Lower leg skin (tissue), 4 donors: Measurements from ENCODE around the gene FCRL4. TPM values are rescaled to one million over a fixed set of nuclear protein-coding genes. Genes with fewer than 3 reads are reported as not detected.

Experiments used
- DNase-seq, 2 donors: peaks; one replicate each; pipeline ENCODE4 v3.0.0-alpha.2; 2019; ENCODE audit warnings: low spot score in 2 of 2
- H3K4me3 ChIP-seq: fragments of 200-600 bp; sonication (generic); 2 replicates; pipeline ENCODE4 v1.5.1; 2017; ENCODE audit warnings: mild to moderate bottlenecking, low read depth; ENCODE audit not compliant: poor library complexity, severe bottlenecking
- CTCF ChIP-seq, 3 donors: fragments of 450-650 bp; IDR thresholded peaks; one replicate each; pipeline ENCODE4 v1.5.1; 2016; ENCODE audit warnings: antibody characterized with exemption in 3 of 3, mild to moderate bottlenecking in 3 of 3, moderate library complexity in 2 of 3
- POLR2A ChIP-seq, 2 donors: fragments of 450-650 bp; IDR thresholded peaks; one replicate each; pipeline ENCODE4 v1.6.1; 2016 to 2017; ENCODE audit warnings: antibody characterized with exemption in 2 of 2, mild to moderate bottlenecking in 1 of 2, moderate library complexity in 1 of 2
- WGBS, 2 donors: methylation state at CpG; one replicate each; pipeline ENCODE4 v1.1.5; 2018; 5-methylcytosine and 5-hydroxymethylcytosine counted together
- intact Hi-C: fragments of 100-400 bp; cut with DNase I; formaldehyde crosslinking; loops from one replicate; pipeline ENCODE4 v1.15.0; 2023; ENCODE audit warnings: low total_unique reads
- total RNA-seq, 4 donors: library from RNA; depleted of rRNA; stranded (reverse); fragments of >200 nt; gene quantifications; one replicate each; pipeline ENCODE4 v1.1.0, GENCODE V29; 2016

FCRL4 gene
- total RNA-seq, 4 donors from 2014 or later = not detected

GRCh38 chr1:157542676-157543075 lies 55.2 kb downstream of the FCRL4 start:
- WGBS, 2 donors = 63 to 67% methylated on average over 6 of the region's 6 CpGs
- no peak for DNase-seq
- no peak for TF ChIP-seq CTCF (IDR thresholded peaks at IDR 0.05)
- no peak for TF ChIP-seq POLR2A (IDR thresholded peaks at IDR 0.05)
- H3K4me3 ChIP-seq = no peak overlapping the region
- intact Hi-C loops = no loop called here

GRCh38 chr1:157540852-157541251 lies 57.0 kb downstream of the FCRL4 start:
- 75 to 80% methylated on average over 3 of the region's 3 CpGs for whole genome bisulfite sequencing, 2 donors
- no peak for TF ChIP-seq POLR2A (IDR thresholded peaks at IDR 0.05)
- TF ChIP-seq CTCF (IDR thresholded peaks at IDR 0.05) = no peak
- intact Hi-C loops = no loop called here
- H3K4me3 ChIP-seq = no peak overlapping the region
- DNase-seq = no peak

GRCh38 chr1:157540160-157540748 lies 57.6 kb downstream of the FCRL4 start:
- intact Hi-C loops = no loop called here
- 12 to 13% methylated on average over 2 of the region's 2 CpGs for WGBS, 2 donors
- DNase-seq = no peak
- no peak overlapping the region for H3K4me3 ChIP-seq
- TF ChIP-seq CTCF (IDR thresholded peaks at IDR 0.05) (no peak), POLR2A (IDR thresholded peaks at IDR 0.05) (no peak)

GRCh38 chr1:157539568-157539967 lies 58.3 kb downstream of the FCRL4 start:
- intact Hi-C loops = no loop called here
- no peak for DNase-seq
- TF ChIP-seq POLR2A (IDR thresholded peaks at IDR 0.05) (no peak), CTCF (IDR thresholded peaks at IDR 0.05) (no peak)
- no peak overlapping the region for H3K4me3 ChIP-seq

- no peak overlapping the region for H3K4me3 ChIP-seq
- 65 to 77% methylated on average over 3 of the region's 3 CpGs for WGBS, 2 donors
- DNase-seq = no peak
- no peak for TF ChIP-seq CTCF (IDR thresholded peaks at IDR 0.05)
- TF ChIP-seq POLR2A (IDR thresholded peaks at IDR 0.05) = no peak
- intact Hi-C loops = no loop called here
These were observed 65.3 kb downstream of the FCRL4 start for GRCh38 chr1:157532569-157532968.
